Suppressor macrophage treated with lipopolysaccharide for 4 hours (primary cell): ENCODE data around the gene TMEM19.

Experiments
- DNase-seq: peaks from one replicate; pipeline ENCODE4 v3.0.0-alpha.2; 2020

TMEM19 gene

DNA sequence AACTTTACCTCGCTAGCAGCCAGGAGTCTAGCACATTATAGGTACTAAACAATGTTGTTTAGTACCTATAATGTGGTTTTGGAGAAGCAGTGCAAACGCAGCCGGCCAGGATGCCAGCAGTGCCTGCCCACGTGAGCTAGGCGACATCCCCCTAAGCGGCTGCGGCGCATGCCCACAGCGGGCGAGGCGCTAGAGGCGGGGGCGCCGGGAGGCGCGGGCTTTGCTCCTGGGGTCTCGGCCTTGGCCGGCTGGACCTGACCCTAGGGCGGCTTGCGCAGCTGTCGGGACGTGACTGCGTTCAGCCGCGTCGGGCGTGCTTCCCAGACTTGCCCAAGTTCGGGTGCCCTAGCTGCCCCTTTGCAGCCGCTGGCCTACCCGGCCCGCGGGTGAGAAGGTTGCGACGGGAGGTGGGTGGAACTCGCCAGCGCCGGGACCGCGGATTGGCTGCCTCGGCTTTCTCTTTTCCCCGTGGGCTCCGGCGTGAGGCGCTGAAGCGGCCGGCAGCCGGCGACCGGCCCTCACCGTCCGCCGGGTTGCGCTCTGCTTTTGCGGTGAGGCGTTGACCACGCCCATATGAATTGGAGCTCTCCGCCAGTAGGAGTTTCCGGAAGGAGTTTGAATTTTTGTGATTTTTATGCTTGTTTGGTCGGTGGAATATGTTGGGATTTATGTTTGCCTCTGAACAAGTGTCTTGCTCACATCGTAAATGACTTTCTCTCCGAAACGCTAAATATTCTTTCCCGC is at the start of gene TMEM19:
TSS of gene TMEM19 (plus strand) at position 169 of the 744 bp plus-strand sequence. CDS start 599 bp downstream, outside the sequence.
- DNase-seq = peak; percentile 97

DNA sequence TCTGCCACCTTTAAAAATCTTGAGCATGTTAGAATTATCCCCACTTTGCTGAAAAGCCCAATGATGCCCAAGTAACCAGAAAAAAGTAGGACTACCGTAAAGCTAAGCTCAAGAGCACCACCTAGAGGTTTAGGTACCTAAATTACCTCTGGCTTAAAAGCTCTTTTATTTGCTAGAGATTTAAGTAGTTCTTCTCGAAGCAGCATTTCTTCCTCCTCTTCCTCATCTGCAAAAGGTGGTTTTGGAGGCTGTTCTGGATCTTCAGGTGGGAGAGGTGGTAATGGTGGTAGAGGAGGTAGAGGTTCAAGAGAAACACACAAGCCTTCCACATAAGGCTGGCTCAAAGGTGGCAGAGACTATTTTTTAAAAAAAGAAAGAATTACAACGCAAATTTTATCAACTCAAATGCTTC is 49.2 kb upstream of the TMEM19 start:
- peak; percentile 73 for DNase-seq

DNA sequence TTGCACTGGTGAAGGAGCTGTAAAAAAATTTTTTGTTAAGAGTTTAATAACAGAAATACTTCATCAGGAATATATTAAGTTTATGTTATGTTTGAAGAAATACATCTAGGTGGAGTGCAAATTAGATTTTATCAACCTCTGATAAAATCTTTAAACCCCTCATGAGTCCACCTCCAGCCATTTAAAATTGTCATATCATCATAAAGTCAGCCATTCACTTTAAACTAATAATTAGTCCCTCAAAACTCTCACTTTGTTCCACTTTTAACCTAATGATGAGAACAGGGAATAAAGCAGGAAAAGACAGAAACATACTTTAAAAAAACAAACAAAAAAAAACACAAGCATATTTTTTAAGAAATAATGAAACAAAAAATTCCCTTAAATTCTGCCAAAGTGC is 47.4 kb upstream of the TMEM19 start:
- DNase-seq = no peak

DNA sequence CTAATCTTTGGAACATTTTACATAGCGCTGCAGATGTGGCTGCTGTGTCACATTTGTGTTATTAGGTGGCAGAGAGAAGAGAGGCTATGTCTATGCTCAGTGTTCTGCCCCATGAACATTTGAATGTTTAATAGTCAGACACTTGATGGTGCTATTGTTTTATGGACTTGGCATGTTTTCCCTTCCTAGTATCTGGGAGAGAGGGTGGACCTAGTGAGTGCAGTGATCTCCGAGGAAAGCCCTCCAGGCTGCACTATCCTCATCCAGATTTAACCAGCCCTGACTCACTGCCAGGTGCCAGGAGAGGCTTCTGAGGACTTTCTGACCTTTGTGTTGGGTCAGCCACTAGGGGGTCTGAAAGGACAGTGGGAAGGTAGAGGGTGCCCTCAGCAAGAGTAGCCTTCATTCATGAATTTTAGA is 46.5 kb upstream of the TMEM19 start:
- DNase-seq = no peak

DNA sequence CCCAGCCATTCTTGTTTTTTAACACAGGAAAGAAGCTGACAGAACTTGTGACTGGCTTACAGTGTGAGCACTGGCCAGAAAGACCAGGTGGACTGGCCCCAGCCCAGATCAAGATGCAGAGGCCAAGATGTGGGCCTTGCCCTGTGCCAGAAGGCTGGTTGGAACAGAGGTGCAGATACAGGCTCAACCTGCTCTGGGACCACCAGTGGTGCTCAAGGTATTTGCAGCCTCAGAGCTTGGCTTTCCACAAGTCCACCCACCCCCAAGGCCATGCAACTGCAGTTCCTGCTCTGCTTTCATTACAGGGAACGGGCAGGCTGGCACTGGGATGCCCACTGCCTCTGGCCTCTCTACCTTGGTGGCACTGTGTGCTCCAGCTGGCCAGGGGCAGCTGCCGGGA is 45.6 kb upstream of the TMEM19 start:
- no peak for DNase-seq

DNA sequence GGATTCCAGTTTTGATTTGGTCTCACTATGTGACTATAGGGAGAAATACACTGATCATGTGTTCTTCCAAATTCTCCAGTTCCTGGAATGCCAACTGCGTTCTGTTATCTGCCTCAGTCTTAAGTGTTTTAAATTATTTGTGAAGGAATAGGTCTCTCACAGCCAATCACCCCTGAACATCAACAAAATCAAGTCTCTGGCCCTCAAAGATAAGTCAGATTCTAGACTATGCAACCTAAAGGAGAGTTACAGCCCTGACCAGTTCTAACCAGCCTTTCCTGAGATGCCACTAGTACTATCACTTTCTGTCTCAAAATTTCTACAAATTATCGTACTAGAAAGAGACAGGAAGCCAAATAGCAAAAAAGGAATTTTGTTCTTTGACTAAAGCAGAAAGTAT is 44.5 kb upstream of the TMEM19 start:
- no peak for DNase-seq

DNA sequence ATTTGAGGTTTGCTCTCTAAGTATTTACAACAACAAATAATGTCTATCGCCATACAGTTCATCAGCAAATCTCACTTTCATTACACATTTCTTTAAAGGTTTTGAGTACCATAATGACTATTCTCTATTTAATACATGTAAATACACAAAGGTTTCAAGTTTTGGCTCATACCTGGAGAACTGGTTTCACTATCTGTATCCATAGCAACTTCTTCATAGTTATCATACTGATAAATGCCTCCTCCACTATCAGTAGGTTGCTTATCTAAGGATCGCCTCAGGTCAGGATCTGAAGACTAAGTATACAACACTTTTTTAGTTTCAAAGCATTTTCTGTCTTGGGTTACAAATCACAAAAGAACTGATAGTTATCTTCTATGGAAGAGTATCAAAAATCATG is 43.6 kb upstream of the TMEM19 start:
- no peak for DNase-seq

DNA sequence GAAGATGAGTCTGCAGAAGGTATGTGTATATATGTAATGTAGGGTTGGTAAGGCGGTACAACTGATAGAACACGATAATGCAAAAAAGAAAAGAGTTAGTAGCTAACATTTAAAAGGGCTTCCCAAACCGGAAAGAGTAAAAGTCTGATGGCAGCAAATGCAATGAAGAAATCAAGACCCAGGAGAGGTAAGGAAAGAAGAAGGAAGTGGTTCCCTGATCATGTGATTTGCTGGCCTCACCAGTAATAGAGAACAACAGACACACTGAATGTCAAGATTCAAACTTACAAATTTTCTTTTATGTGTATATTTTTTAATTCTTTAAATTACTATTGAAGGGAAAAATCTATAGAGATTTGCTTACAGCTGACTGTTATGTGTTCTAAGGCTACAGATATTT is 40.6 kb upstream of the TMEM19 start:
- peak; percentile 61 for DNase-seq

DNA sequence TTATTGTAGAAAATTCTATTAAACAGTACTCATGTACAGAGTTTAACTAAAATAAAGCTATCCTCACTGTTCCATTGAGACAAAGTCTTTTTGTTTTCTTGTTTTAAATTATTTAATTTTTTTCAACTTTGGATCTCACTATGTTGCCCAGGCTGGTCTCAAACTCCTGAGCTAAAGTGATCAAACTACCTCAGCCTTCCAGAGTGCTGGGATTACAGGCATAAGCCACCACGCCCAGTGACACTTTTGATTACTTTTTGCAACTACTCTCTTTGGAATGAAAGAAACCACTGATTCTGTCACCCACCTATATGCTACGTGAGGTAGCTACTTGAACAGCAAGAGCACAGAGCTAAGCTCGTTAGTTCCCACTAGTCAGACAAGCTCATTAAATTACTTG is 39.4 kb upstream of the TMEM19 start:
- DNase-seq = no peak

DNA sequence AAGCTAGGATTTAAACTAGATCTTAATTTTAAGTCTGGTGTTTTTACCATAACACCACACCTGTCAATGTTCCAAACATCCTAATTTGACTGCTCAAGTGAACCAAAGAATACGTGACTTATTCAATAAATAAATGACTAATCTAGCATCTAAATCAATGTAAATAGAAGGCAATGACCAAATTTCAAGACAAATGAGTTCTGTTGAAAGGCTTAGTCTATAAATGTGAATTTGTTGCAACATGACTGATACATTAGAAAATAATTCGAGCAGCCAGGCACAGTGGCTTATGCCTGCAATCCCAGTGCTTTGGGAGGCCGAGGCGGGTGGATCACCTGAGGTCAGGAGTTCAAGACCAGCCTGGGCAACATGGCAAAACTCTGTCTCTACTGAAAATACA is 37.3 kb upstream of the TMEM19 start:
- no peak for DNase-seq

DNA sequence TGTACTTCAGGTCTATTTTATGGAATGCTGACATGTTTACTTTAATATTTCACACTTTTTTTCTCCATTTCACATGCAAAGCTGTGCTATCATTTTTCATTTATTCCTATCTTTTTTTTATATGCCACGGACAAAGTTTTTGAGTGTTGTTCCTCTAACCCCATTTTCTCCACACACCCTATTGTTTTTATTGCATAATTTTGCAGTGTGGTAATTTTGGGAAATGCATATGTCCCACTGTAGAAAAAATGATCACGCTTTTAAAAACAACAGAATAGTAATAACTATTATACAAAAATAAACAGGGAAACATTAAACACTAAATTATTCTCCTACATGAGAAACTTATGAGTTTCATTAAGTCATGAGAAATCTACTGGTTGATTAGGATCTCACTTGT is 36.5 kb upstream of the TMEM19 start:
- no peak for DNase-seq

DNA sequence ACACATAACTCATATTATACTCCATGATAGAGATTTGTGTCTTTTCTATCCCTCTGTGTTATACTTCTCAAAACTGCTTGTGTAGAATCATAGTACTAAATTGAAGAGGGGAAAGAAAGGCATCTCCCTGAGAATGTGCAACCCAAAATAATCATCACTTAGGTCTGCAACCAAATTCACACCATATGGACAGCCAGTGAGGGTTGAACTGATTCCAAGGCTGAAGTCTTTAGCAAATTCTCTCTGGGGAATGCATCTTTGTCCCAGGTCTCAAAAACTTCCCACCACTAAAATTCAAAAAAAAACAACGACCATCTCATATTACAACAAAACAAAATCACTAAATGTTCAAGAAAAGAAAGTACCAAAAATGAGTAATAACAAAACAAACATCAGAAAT is 33.2 kb upstream of the TMEM19 start:
- DNase-seq = no peak

DNA sequence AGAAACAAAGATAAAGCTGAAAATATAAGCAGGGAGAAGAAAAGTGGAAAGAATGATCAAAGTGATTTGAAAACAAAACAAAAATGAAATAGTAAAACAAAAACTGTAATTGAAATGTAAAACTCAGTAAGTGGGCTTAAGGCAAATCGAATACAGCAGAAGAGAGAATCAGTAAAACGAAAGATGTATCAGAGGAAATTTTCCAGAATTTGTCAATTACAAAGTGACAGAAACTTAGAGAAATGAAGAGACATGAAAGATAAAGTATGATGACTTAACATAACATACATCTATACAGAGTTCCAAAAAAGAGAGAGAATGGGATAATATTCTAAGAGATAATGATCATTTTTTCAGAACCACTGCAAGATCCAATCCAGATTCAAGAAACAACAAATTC is 32.7 kb upstream of the TMEM19 start:
- DNase-seq = no peak

DNA sequence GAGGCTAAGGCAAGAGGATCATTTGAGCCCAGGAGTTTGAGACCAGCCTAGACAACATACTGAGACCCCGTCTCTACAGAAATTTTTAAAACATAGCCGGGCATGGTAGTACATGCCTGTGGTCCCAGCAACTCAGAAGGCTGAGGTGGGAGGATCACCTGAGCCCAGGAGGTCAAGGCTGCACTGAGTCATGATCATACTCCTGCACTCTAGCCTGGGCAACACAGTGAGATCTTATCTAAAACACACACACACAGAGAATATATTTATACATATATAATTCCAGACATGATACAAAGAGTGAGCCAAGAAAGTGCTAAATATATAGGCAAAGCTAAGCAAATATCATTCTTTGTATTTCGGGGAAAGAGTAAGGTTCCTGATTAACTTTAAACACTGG is 31.7 kb upstream of the TMEM19 start:
- DNase-seq = no peak

DNA sequence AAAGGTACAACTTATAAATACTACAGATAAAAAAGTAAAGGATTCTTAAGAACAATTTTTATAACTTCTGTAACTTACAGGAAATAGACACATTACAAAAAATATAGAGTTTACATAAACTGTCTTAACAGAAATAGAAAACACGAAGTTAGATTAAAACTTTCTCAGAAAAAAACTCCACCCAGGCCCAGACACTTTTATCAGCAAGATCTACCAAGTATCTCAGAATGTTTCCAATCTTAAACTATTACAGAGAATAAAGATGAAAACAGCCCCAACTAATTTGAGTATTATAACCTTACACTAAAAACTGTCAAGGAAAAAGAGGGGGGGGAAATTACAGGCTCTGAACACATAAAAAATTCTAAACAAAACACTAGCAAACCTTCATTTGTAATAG is 30.4 kb upstream of the TMEM19 start:
- no peak for DNase-seq

DNA sequence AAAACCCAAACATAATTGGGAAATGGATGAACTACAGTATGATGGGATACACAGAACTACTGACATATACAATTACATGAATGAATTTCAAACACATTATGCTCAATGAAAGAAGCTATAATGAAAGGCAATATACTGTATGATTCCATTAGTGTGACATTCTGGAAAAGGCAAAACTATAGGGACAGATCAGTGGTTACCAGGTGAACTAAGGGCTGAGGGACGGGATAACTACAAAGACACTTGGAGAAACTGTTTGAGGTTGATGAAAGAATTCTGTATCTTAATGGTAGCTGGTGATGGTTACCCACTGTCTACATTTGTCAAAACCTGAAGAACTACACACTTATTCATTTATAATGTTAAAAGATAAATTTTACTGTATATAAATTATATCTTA is 30.0 kb upstream of the TMEM19 start:
- DNase-seq = no peak

DNA sequence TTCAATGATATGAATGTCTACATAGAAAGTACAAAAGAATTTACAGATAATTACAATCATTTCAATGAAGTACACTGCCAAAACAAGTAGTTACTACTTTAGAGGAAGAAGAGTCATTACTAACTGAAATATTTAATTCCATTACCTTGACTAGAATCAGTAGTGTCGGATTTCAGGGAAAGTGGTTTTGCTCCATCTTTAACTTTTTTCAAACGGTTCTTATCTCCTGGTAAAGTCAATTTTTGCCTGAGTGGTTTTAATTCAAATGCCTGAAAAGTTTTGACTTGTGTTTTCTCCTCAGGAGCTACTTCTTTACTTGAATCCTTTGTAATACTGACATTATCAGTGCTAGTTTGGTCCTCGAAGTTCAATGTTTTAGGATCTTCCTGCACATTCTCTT is 29.1 kb upstream of the TMEM19 start:
- DNase-seq = no peak

DNA sequence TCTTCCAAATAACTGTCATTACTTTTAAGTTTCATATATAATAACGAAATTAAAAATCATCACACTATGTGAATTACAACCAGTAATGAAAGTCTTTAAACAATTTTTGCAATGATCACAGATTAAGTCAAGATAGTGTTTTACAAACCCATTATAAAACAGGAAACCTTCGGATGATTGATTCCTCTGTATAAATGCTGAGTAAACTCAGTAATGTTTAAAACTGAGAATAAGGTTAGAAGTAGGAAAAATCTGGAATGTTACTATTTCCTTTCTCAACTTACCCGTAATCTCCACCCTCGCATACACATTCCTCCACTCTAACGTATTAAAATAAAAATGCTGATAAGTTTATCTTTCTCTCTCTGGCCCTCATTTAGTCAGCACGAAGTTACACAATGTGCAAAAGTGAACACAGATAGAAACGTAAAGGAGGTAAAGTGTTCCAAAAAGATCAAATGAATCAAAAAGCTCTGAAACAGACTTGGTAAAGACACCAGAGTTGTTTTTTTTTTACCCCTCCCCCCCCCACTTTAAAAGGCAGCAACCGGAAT is 23.8 kb upstream of the TMEM19 start:
- DNase-seq = peak; percentile 21

DNA sequence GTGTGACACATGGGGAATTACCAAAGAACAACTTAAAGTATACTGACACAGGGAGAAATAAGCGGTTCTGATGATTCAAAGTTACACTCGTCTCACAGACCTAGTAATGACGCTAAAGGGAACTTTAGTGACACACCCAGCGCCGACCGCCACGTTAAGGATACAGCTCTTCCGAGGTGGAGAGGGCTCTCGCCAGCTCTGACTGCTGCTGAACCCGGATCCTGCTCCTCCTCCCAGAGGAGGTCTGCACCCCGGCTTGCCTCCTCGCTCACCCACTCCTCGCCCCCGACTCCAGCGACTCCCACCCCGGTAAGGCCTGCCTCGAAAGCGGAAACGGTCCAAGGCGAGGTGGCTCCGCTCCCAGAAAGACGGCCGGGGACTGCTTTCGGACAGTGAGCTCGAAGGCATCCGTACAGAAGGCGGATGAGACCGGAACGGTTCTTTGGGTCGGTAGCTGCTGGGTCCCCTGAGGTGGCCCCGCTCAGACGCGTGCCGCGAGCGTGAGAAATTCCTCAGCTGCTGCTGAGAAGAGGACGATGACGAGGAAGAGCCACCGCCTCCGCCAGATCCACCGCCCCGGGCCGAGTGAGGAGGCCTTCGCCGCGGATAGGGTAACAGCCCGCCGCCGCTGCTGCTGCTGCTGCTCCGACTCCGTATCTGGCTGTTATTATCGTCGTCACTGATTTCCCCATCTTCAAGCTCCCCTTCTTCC is 22.9 kb upstream of the TMEM19 start:
- DNase-seq = peak; percentile 97

DNA sequence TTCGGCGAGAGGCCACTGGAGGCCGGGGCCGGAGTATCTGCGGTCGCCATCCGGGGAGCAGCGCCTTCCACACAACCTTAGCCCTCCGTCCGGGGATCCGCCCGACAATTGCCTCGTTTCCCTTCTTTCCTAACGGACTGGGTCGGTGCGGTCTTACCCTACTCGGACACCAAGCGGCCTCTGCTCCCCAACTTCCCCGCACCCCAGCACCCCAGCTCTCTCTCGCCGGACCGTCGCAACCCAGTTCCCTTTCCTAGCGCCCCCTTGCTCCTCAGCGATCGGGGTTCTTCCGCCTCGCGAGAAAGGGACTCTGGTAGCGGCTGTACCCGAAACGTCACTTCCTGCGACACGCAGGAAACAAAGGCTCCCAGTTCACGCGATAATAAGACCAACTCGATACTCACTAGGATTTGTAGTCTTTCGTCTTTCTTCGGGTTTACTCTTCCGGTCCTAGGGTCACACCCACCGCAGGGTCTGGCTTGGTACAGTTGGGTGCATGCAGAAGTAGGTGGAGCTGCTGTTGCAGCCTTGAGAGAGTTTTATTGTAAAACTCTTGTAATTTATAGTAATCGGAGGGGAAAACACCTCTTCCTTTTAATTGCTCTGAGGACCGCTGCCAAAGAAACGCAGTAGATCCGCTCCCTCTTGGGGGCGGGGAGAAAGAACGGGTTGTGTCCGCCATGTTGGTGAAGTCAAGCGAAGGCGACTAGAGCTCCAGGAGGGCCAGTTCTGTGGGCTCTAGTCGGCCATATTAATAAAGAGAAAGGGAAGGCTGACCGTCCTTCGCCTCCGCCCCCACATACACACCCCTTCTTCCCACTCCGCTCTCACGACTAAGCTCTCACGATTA is 22.1 kb upstream of the TMEM19 start, which contains the start of the genes THAP2 and ZFC3H1:
TSS of gene THAP2 (plus strand) at position 741 of the 850 bp plus-strand sequence. CDS start 209 bp downstream, outside the sequence.
TSS of gene ZFC3H1 (minus strand) at position 288 of the 850 bp plus-strand sequence. CDS start at position 50, 238 bp downstream.
- peak; percentile 98 for DNase-seq

DNA sequence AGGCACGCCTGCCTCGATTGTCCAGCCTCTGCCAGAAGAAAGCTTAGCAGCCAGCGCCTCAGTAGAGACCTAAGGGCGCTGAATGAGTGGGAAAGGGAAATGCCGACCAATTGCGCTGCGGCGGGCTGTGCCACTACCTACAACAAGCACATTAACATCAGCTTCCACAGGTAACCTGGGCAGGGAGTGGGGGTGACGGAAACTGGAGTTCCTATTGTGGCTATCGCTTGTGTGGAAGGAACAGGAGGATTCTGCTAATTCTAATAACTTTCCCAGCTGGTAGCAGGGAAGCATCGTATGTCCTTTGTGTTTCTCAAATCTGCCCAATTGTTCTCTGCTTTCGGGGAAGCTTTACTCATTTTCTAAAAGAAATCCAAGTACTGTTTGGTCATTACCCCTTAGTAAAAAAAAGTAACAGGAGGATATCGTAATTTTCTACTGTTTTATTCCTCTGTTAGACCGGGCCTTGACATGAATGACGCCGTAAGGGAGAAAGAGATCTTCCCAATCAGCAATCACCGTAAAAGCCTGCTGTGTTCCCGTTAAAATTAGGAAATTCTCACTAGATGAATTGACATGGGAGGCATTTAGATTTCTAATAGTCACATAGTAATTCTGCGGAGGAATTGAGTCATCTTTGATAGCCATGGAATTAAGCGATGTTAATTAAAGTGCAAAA is 21.3 kb upstream of the TMEM19 start:
- DNase-seq = peak; percentile 54

DNA sequence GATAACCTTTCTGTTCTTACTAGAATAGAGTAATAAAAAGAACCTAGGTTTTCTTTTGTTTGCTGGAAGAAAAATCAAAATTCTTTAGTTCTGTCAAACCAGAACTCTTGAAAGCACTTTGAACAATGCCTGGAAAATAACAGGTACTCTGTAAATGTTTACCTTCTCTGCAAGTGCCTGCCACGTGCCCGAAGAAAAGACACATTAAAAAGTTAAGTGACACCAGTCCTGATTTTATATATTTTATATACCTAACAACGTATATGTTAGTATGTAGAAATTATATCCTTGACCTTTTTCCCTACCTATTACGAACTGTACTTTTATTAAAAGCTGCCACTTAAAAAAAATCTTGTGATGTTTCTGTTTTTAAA is 20.8 kb upstream of the TMEM19 start:
- no peak for DNase-seq

DNA sequence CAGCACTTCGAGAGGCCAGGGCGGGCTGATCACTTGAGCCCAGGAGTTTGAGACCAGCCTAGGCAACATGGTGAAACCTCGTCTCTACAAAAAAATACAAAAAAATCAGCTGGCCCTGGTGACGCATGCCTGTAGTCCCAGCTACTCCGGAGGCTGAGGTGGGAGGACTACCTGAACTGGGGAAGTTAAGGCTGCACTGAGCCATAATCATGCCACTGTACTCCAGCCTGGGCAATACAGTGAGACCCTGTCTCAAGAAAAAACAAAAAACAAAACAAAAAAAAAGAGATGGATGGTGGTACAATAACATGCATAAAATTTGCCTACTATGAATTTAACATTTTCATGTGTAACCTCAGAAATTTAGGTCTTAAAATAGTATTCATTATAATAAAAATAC is 19.6 kb upstream of the TMEM19 start:
- DNase-seq = no peak
